ENCODE measurements around the gene ZNF341.

DNA sequence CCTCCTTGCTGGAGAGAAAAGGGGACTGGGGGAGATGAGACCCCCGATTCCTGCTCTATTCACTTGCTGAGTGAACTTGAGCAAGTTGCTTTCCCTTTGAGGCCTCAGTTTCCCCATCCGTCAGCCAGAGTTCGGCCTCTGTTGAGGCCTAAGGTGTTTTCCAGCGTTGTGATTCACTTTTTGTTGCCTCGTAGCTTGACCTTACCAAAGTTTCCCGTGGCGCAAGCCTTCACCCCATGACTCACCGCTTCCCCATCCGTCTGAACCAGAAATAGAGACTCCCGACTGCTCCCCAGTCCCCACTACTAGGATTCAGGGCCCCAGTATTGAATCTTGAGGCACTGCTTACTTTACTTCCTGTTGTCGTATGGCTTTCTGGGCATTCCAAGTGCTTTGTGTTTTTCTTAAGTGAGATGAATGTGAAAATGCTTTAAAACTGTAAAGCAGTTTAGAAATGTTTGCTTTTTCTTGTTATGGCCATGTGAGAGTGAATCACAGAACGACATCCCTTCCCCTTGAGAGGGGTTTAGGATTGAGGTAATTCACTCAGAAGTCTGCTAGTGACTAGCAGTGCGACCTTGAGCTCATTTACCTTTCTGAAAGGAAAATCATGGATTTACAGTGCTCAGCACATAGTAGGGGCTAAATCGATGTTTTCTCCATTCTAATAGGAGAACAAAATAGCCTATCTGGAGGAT lies 80.5 kb downstream of the ZNF341 start:
- TF ChIP-seq, protein P1, sequence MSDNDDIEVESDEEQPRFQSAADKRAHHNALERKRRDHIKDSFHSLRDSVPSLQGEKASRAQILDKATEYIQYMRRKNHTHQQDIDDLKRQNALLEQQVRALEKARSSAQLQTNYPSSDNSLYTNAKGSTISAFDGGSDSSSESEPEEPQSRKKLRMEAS (CRISPR knock-in tag; IDR thresholded peaks at IDR 0.05) = no peak
- TF ChIP-seq, protein P2, sequence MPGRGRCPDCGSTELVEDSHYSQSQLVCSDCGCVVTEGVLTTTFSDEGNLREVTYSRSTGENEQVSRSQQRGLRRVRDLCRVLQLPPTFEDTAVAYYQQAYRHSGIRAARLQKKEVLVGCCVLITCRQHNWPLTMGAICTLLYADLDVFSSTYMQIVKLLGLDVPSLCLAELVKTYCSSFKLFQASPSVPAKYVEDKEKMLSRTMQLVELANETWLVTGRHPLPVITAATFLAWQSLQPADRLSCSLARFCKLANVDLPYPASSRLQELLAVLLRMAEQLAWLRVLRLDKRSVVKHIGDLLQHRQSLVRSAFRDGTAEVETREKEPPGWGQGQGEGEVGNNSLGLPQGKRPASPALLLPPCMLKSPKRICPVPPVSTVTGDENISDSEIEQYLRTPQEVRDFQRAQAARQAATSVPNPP (IDR thresholded peaks at IDR 0.05; ENCODE audit: borderline replicate concordance, insufficient read depth, insufficient read length) = no peak
- TF ChIP-seq, protein P3, sequence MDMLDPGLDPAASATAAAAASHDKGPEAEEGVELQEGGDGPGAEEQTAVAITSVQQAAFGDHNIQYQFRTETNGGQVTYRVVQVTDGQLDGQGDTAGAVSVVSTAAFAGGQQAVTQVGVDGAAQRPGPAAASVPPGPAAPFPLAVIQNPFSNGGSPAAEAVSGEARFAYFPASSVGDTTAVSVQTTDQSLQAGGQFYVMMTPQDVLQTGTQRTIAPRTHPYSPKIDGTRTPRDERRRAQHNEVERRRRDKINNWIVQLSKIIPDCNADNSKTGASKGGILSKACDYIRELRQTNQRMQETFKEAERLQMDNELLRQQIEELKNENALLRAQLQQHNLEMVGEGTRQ (CRISPR knock-in tag; IDR thresholded peaks at IDR 0.05) = no peak
- TF ChIP-seq MYC (IDR thresholded peaks at IDR 0.05; ENCODE audit: low read depth, low read length) (no peak), MYC (CRISPR knock-in tag; IDR thresholded peaks at IDR 0.05; ENCODE audit: borderline replicate concordance, low read depth) (no peak), NFIX (CRISPR knock-in tag; IDR thresholded peaks at IDR 0.05; ENCODE audit: low read depth) (no peak), ZFX (CRISPR knock-in tag; IDR thresholded peaks at IDR 0.05) (no peak), MAFF (IDR thresholded peaks at IDR 0.05; ENCODE audit: low read length) (no peak), EZH2 (IDR thresholded peaks at IDR 0.05; ENCODE audit: borderline replicate concordance, low read depth, low read length) (no peak), ZNF699 (CRISPR knock-in tag; IDR thresholded peaks at IDR 0.05; ENCODE audit: insufficient replicate concordance) (no peak), EP300 (IDR thresholded peaks at IDR 0.05; ENCODE audit: low read length) (no peak), ZNF274 (IDR thresholded peaks at IDR 0.05; ENCODE audit: borderline replicate concordance, low read depth, low read length) (no peak)
- TF ChIP-seq, protein P4, sequence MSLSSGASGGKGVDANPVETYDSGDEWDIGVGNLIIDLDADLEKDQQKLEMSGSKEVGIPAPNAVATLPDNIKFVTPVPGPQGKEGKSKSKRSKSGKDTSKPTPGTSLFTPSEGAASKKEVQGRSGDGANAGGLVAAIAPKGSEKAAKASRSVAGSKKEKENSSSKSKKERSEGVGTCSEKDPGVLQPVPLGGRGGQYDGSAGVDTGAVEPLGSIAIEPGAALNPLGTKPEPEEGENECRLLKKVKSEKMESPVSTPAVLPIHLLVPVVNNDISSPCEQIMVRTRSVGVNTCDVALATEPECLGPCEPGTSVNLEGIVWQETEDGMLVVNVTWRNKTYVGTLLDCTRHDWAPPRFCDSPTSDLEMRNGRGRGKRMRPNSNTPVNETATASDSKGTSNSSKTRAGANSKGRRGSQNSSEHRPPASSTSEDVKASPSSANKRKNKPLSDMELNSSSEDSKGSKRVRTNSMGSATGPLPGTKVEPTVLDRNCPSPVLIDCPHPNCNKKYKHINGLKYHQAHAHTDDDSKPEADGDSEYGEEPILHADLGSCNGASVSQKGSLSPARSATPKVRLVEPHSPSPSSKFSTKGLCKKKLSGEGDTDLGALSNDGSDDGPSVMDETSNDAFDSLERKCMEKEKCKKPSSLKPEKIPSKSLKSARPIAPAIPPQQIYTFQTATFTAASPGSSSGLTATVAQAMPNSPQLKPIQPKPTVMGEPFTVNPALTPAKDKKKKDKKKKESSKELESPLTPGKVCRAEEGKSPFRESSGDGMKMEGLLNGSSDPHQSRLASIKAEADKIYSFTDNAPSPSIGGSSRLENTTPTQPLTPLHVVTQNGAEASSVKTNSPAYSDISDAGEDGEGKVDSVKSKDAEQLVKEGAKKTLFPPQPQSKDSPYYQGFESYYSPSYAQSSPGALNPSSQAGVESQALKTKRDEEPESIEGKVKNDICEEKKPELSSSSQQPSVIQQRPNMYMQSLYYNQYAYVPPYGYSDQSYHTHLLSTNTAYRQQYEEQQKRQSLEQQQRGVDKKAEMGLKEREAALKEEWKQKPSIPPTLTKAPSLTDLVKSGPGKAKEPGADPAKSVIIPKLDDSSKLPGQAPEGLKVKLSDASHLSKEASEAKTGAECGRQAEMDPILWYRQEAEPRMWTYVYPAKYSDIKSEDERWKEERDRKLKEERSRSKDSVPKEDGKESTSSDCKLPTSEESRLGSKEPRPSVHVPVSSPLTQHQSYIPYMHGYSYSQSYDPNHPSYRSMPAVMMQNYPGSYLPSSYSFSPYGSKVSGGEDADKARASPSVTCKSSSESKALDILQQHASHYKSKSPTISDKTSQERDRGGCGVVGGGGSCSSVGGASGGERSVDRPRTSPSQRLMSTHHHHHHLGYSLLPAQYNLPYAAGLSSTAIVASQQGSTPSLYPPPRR (CRISPR knock-in tag; IDR thresholded peaks at IDR 0.05; ENCODE audit: borderline replicate concordance) = no peak
- TF ChIP-seq, protein P5, sequence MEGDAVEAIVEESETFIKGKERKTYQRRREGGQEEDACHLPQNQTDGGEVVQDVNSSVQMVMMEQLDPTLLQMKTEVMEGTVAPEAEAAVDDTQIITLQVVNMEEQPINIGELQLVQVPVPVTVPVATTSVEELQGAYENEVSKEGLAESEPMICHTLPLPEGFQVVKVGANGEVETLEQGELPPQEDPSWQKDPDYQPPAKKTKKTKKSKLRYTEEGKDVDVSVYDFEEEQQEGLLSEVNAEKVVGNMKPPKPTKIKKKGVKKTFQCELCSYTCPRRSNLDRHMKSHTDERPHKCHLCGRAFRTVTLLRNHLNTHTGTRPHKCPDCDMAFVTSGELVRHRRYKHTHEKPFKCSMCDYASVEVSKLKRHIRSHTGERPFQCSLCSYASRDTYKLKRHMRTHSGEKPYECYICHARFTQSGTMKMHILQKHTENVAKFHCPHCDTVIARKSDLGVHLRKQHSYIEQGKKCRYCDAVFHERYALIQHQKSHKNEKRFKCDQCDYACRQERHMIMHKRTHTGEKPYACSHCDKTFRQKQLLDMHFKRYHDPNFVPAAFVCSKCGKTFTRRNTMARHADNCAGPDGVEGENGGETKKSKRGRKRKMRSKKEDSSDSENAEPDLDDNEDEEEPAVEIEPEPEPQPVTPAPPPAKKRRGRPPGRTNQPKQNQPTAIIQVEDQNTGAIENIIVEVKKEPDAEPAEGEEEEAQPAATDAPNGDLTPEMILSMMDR (IDR thresholded peaks at IDR 0.05 in 2 of 3, conservative IDR thresholded peaks at IDR 0.05 in 1 of 3; ENCODE audit: insufficient read depth in 2 of 3, low read depth in 1 of 3, low read length in 3 of 3) = no peak

All from K562 (cell line).